Tibial nerve (tissue), 3 donors: Measurements from ENCODE around the gene HECTD2.

Experiments
- POLR2A ChIP-seq, 2 donors: fragments of 450-650 bp; IDR thresholded peaks; one replicate each; pipeline ENCODE4 v1.6.1; 2017; ENCODE audit warnings: antibody characterized with exemption in 2 of 2, mild to moderate bottlenecking in 2 of 2, moderate library complexity in 2 of 2
- TF ChIP-seq, protein P1 (sequence below), 5 experiments: fragments of 200-600 bp in 3 of 5; fragments of 450-650 bp in 2 of 5; sonication (generic) in 3 of 5; IDR thresholded peaks; one replicate each; pipeline ENCODE4 v1.5.1; 2016 to 2019; ENCODE audit warnings: antibody characterized with exemption in 5 of 5, mild to moderate bottlenecking in 3 of 5, moderate library complexity in 2 of 5

DNA sequence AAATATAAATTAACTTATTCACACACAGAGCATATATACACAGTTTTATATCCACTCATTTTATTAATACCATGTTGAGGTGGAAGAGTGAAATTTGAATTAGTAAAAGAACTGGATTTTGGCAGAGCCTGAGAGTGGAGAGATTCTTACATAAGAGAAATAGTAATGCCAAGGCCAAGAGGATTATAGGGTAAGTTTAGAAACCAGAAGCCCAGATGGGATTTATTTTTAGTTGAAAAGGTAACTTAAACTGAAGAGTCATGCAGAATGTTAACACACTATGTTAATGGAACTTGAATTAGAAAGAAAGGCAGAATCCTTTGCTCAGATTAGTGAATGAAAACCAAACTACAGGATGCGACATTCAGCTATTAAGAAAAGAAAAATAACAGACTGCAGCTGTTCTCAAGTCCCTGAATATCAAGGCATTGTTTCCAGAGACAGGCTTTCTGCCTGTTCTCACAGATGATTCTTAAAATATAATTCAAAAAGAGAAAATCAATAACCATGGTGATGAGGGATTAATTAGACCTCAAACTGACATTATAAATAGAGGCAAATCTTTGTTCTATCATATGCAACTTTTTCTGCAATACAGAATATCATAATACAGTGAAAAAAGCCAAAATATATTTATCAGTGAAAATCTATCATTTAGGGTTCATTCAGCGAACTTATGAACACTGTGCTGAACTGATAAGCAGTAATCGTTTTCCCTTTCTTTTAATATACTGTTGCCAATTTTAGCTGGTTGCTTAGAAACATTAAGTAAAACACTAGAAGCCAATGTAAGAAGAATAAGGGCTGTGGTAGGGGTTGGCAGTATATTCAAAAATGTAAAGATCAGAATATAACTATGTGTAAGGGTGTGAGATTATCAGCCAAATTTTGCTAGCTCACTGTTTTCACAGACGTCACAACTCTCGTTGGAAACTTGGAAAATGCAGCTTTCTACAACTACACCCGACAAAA lies 34.4 kb downstream of the HECTD2 start:
- TF ChIP-seq, protein P1, sequence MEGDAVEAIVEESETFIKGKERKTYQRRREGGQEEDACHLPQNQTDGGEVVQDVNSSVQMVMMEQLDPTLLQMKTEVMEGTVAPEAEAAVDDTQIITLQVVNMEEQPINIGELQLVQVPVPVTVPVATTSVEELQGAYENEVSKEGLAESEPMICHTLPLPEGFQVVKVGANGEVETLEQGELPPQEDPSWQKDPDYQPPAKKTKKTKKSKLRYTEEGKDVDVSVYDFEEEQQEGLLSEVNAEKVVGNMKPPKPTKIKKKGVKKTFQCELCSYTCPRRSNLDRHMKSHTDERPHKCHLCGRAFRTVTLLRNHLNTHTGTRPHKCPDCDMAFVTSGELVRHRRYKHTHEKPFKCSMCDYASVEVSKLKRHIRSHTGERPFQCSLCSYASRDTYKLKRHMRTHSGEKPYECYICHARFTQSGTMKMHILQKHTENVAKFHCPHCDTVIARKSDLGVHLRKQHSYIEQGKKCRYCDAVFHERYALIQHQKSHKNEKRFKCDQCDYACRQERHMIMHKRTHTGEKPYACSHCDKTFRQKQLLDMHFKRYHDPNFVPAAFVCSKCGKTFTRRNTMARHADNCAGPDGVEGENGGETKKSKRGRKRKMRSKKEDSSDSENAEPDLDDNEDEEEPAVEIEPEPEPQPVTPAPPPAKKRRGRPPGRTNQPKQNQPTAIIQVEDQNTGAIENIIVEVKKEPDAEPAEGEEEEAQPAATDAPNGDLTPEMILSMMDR (IDR thresholded peaks at IDR 0.05) = no peak
- no peak for TF ChIP-seq POLR2A (IDR thresholded peaks at IDR 0.05)
